ENCODE results near the gene OLIG2.

DNA sequence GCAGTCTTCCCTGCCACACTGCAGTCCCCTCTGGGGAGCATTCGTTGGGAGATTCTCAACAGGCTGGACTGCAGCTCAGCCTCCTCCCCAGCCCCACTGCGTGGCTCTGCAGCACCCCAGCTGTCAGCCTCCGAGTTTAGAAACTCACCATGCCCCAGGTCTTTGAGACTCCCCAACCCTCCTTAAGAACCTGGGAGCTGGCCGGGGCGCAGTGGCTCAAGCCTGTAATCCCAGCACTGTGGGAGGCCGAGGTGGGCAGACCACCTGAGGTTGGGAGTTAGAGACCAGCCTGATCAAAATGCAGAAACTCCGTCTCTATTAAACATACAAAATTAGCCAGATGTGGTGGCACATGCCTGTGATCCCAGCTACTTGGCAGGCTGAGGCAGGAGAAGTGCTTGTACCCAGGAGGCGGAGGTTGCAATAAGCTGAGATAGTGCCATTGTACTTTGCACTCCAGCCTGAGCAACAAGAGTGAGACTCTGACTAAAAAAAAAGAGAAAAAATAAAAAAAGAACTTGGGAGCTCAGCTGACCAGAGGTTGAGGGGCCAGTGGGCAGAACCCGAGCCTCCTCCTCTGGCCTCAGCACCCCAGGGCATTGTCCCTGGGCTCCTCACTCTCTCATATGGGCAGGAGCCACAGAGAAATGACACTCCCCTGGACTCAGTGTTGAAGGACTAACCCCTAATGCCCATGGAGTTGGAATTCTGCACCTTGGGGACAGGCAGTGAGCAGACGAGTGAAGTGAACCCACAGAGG lies 5.6 kb downstream of the OLIG2 start:
- TF ChIP-seq POLR2A (IDR thresholded peaks at IDR 0.05) (no peak), CTCF (IDR thresholded peaks at IDR 0.05) (no peak)
